Lower lobe of right lung (tissue), 2 donors: ENCODE data around the gene CRABP2. TPM values are rescaled to one million over a fixed set of nuclear protein-coding genes. Genes with fewer than 3 reads are reported as not detected.

ENCODE experiments used
- ATAC-seq, 2 donors: fragments of 200-7000 bp; cut with Tn5 transposase; one replicate each; pipeline ENCODE4 v1.9.1; 2020 to 2022; ENCODE audit warnings: mild to moderate bottlenecking in 2 of 2, moderate library complexity in 2 of 2
- DNase-seq: peaks from one replicate; pipeline ENCODE4 v3.0.0-alpha.2; 2020
- H3K27ac ChIP-seq: fragments of 200-600 bp; one replicate; pipeline ENCODE4 v1.8.0; 2022
- H3K27me3 ChIP-seq: fragments of 200-600 bp; one replicate; pipeline ENCODE4 v1.8.0; 2022; ENCODE audit warnings: low read depth
- H3K36me3 ChIP-seq: fragments of 200-600 bp; one replicate; pipeline ENCODE4 v1.8.0; 2022; ENCODE audit warnings: mild to moderate bottlenecking
- H3K4me1 ChIP-seq: fragments of 200-600 bp; one replicate; pipeline ENCODE4 v1.8.0; 2022
- H3K4me3 ChIP-seq: fragments of 200-600 bp; one replicate; pipeline ENCODE4 v1.8.0; 2022; ENCODE audit warnings: mild to moderate bottlenecking
- H3K9me3 ChIP-seq: fragments of 200-600 bp; one replicate; pipeline ENCODE4 v1.8.0; 2022
- CTCF ChIP-seq: fragments of 200-600 bp; IDR thresholded peaks from one replicate; pipeline ENCODE4 v1.8.0; 2022; ENCODE audit warnings: antibody characterized with exemption, mild to moderate bottlenecking
- intact Hi-C: fragments of 100-400 bp; cut with DNase I; formaldehyde crosslinking; loops from one replicate; pipeline ENCODE4 v1.11.0; 2022
- long read RNA-seq: library from polyadenylated mRNA; unstranded; transcript quantifications from one replicate; pipeline ENCODE4 v2.0.0, GENCODE V29; 2021
- total RNA-seq: library from RNA; stranded (reverse); fragmentation: NEBNext Ultra II Directional; extraction: Animal tissue kit (Norgen Biotek cat#: 25700); gene quantifications from one replicate; pipeline ENCODE4 v1.2.1, GENCODE V29; 2021
- donor health status: DM: no; HTN: yes; CAD: no; lungs with severe emphysema.

The CRABP2 gene
- 2.1 TPM for total RNA-seq
- long read RNA-seq, partial matches to known transcripts: 0 of 3 reads
- long read RNA-seq, other reads (novel, unspliced or antisense): 0 of 3 reads

- peaks cover 45% of the 10 kb centered on the region for H3K27me3 ChIP-seq
- H3K36me3 ChIP-seq: no peaks in the 10 kb centered on the region
- ATAC-seq (peak; percentile 18 to 44), DNase-seq (peak; percentile 57)
- H3K27ac ChIP-seq: peak within 1 kb of the TSS; percentile 64
- peak within 1 kb of the TSS; percentile 47 for H3K4me3 ChIP-seq
- intact Hi-C loops: no loop called here
- no peak for TF ChIP-seq CTCF
- no peaks in the 10 kb centered on the region for H3K9me3 ChIP-seq
- peaks cover 38% of the 10 kb centered on the region for H3K4me1 ChIP-seq
Observed at GRCh38 chr1:156705321-156705917, at the start of gene CRABP2. Gene CRABP2 (minus strand): TSS chr1:156705583. CDS start chr1:156705446, 137 bp downstream.

GRCh38 chr1:156754219-156754618 is 48.8 kb upstream of the CRABP2 start:
- no peaks in the 10 kb centered on the region for H3K27me3 ChIP-seq
- no peak for TF ChIP-seq CTCF
- peaks cover 3% of the 10 kb centered on the region for H3K36me3 ChIP-seq
- peaks cover 22% of the 10 kb centered on the region for H3K4me1 ChIP-seq
- no peaks in the 10 kb centered on the region for H3K9me3 ChIP-seq
- no peak overlapping the region for H3K4me3 ChIP-seq
- H3K27ac ChIP-seq: no peak overlapping the region
- ATAC-seq (no peak), DNase-seq (no peak)
- intact Hi-C loops: no loop called here

- Histone ChIP-seq H3K4me1 (peaks cover 35% of the 10 kb centered on the region), H3K27me3 (no peaks in the 10 kb centered on the region), H3K27ac (peak overlapping the region; percentile 99), H3K9me3 (no peaks in the 10 kb centered on the region), H3K36me3 (peaks cover 3% of the 10 kb centered on the region), H3K4me3 (peak overlapping the region; percentile 95)
- no peak for TF ChIP-seq CTCF
- ATAC-seq (no peak), DNase-seq (peak; percentile 44)
- intact Hi-C loops: no loop called here
Observed at GRCh38 chr1:156752843-156753482, 47.6 kb upstream of the CRABP2 start.

DNA sequence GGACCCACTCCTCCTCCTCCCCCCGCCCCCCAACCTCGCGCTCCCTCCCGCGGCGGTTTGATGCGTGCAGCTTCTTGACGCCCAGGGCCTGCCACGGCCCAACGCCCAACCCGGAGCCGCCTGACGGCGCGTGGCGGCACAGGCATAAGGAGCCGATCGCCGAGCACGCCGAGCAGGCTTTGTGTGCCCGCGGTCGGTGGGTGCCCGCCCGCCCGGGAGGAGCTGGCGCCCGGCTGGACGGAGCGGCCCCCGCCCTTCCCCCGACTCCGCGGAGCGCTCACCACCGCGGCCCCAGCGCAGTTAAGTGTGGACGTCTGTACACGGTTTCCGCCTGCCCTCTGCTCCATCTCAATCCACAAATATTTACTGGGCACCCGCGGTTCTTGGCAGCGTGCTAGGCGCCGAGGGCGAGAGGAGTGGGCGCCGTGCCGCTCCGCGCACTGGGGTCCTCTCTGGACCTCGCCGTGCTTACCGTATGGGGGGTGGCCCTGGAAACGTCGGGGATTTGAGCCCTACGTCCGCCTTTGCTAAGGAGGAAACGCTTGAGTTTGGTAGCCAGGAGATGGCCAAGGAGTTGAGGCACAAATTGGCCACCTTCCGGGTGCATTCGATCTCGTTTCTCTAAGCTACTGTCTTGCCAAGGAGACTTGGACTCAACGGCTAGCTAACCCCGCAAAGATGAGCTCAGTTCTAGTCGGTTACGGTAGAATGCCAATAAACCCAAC is 46.5 kb upstream of the CRABP2 start:
- Histone ChIP-seq H3K36me3 (peaks cover 3% of the 10 kb centered on the region), H3K27me3 (no peaks in the 10 kb centered on the region), H3K9me3 (no peaks in the 10 kb centered on the region), H3K4me1 (peaks cover 42% of the 10 kb centered on the region), H3K27ac (peak overlapping the region; percentile 99), H3K4me3 (peak overlapping the region; percentile 95)
- TF ChIP-seq CTCF: no peak
- ATAC-seq: peak; percentile 82 to 92
- peak; percentile 98 for DNase-seq
- intact Hi-C loops: no loop called here

GRCh38 chr1:156751451-156751756 is 46.0 kb upstream of the CRABP2 start, which contains the start of gene HDGF:
Gene HDGF (minus strand): TSS chr1:156751675. CDS start chr1:156751429, 246 bp downstream.
- Histone ChIP-seq H3K4me1 (peaks cover 46% of the 10 kb centered on the region), H3K36me3 (peaks cover 3% of the 10 kb centered on the region)
- intact Hi-C loops: no loop called here

More at GRCh38 chr1:156751451-156751756, 46.0 kb upstream of the CRABP2 start, which contains the start of gene HDGF:
- Histone ChIP-seq H3K27me3 (no peaks in the 10 kb centered on the region), H3K9me3 (no peaks in the 10 kb centered on the region), H3K27ac (peak within 1 kb of the TSS; percentile 99), H3K4me3 (peak within 1 kb of the TSS; percentile 95)
- no peak for ATAC-seq
- peak; percentile 3 for TF ChIP-seq CTCF
- DNase-seq: no peak
